C4-2B (cell line): ENCODE data around the gene CUL9.

Experiments used
- ZFX ChIP-seq: fragments of 450-650 bp; IDR thresholded peaks from 2 replicates; pipeline ENCODE4 v1.6.1; 2017
- TF ChIP-seq, protein P1 (sequence below): fragments of 450-650 bp; conservative IDR thresholded peaks from 2 replicates; pipeline ENCODE4 v1.5.1; 2017; ENCODE audit warnings: mild to moderate bottlenecking

DNA sequence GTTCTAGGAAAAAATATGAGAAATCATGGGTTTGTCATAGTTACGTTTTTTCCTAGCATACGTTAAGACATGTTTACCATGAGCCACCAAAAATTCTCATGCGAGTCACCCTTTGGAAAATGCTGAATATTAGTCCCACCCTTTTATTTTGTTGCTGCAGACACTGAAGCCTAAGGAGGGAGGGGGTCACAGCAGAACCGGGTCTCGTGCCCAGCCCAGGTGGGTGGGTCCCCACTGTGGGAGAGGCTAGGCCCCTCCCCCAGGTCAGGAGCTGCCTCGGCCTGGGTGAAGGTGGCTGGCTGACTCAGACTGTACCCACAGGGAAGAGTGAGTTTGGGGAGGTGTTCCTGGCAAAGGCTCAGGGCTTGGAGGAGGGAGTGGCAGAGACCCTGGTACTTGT lies 37.1 kb upstream of the CUL9 start:
- TF ChIP-seq, protein P1, sequence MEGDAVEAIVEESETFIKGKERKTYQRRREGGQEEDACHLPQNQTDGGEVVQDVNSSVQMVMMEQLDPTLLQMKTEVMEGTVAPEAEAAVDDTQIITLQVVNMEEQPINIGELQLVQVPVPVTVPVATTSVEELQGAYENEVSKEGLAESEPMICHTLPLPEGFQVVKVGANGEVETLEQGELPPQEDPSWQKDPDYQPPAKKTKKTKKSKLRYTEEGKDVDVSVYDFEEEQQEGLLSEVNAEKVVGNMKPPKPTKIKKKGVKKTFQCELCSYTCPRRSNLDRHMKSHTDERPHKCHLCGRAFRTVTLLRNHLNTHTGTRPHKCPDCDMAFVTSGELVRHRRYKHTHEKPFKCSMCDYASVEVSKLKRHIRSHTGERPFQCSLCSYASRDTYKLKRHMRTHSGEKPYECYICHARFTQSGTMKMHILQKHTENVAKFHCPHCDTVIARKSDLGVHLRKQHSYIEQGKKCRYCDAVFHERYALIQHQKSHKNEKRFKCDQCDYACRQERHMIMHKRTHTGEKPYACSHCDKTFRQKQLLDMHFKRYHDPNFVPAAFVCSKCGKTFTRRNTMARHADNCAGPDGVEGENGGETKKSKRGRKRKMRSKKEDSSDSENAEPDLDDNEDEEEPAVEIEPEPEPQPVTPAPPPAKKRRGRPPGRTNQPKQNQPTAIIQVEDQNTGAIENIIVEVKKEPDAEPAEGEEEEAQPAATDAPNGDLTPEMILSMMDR = no peak
- TF ChIP-seq ZFX = no peak
